ENCODE data around the gene MAPK8. TPM values are rescaled to one million over a fixed set of nuclear protein-coding genes. Genes with fewer than 3 reads are reported as not detected.

Gene MAPK8
- total RNA-seq, 1 donor from 2014 or later: 47.4 TPM

DNA sequence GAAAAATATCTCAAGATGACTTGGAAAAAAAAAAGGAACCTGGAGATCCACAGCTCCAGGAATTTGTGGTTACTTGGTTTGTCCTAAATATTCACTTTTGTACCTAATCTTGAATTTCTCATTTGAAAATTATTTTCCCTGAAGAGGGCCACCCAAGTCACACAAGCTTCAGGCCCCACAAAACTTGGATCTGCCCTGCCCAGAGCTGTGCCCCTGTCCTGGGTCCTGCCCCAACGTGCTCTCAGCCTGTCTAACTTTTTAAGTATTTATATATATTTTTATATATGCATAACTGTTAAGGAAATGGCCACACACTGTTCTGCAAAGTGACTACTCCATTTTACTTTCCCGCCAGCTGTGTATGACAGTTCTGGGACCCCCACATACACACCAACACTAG, 174.9 kb downstream of the MAPK8 start:
- H3K9me3 ChIP-seq (ENCODE audit: insufficient read depth, low read depth, low read length): no peaks in the 10 kb centered on the region
- no peaks in the 10 kb centered on the region for H3K27me3 ChIP-seq (ENCODE audit: insufficient read depth, low read length)
- peaks cover 6% of the 10 kb centered on the region for H3K27me3 Mint-ChIP-seq (ENCODE audit: low read depth, unreplicated experiment)
- no peak overlapping the region for H2AFZ ChIP-seq (ENCODE audit: low read depth, low read length)
- TF ChIP-seq, protein P1, sequence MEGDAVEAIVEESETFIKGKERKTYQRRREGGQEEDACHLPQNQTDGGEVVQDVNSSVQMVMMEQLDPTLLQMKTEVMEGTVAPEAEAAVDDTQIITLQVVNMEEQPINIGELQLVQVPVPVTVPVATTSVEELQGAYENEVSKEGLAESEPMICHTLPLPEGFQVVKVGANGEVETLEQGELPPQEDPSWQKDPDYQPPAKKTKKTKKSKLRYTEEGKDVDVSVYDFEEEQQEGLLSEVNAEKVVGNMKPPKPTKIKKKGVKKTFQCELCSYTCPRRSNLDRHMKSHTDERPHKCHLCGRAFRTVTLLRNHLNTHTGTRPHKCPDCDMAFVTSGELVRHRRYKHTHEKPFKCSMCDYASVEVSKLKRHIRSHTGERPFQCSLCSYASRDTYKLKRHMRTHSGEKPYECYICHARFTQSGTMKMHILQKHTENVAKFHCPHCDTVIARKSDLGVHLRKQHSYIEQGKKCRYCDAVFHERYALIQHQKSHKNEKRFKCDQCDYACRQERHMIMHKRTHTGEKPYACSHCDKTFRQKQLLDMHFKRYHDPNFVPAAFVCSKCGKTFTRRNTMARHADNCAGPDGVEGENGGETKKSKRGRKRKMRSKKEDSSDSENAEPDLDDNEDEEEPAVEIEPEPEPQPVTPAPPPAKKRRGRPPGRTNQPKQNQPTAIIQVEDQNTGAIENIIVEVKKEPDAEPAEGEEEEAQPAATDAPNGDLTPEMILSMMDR (IDR thresholded peaks at IDR 0.05; ENCODE audit: insufficient read depth, low read depth, low read length): no peak
- TF ChIP-seq EZH2 (IDR thresholded peaks at IDR 0.05; ENCODE audit: insufficient read depth, low read length): no peak
- no peak overlapping the region for H3K4me2 ChIP-seq (ENCODE audit: low read length)
- H3K79me2 ChIP-seq (ENCODE audit: insufficient read depth, low read length): peaks cover 8% of the 10 kb centered on the region
- DNase-seq (ENCODE audit: low read depth) (no peak), FAIRE-seq (no peak)
- H3K9me3 Mint-ChIP-seq (ENCODE audit: unreplicated experiment): no peaks in the 10 kb centered on the region
- no peak overlapping the region for H3K27ac ChIP-seq (ENCODE audit: low read depth, low read length)
- H3K36me3 Mint-ChIP-seq (ENCODE audit: low read depth, unreplicated experiment): no peaks in the 10 kb centered on the region
- peaks cover 14% of the 10 kb centered on the region for H4K20me1 ChIP-seq (ENCODE audit: insufficient read depth, low read length)
- no peak overlapping the region for H3K9ac ChIP-seq (ENCODE audit: low read length)
- H3K4me3 ChIP-seq (ENCODE audit: insufficient read depth, low read depth, low read length): no peak overlapping the region
- no peaks in the 10 kb centered on the region for H3K36me3 ChIP-seq (ENCODE audit: insufficient read depth, low read length)
- H3K4me3 Mint-ChIP-seq (ENCODE audit: unreplicated experiment): no peak overlapping the region
- no peak overlapping the region for H3K27ac Mint-ChIP-seq (ENCODE audit: unreplicated experiment)
- peaks cover 5% of the 10 kb centered on the region for H3K4me1 Mint-ChIP-seq (ENCODE audit: low read depth, unreplicated experiment)
- H3K4me1 ChIP-seq (ENCODE audit: insufficient read depth, low read length): no peaks in the 10 kb centered on the region

GRCh38 chr10:48482207-48482606, 175.7 kb downstream of the MAPK8 start:
- Histone ChIP-seq H4K20me1 (ENCODE audit: insufficient read depth, low read length) (peaks cover 14% of the 10 kb centered on the region), H3K27me3 (ENCODE audit: insufficient read depth, low read length) (no peaks in the 10 kb centered on the region), H3K4me3 (ENCODE audit: insufficient read depth, low read depth, low read length) (no peak overlapping the region), H3K9ac (ENCODE audit: low read length) (no peak overlapping the region), H2AFZ (ENCODE audit: low read depth, low read length) (no peak overlapping the region), H3K9me3 (ENCODE audit: insufficient read depth, low read depth, low read length) (no peaks in the 10 kb centered on the region), H3K4me1 (ENCODE audit: insufficient read depth, low read length) (no peaks in the 10 kb centered on the region), H3K36me3 (ENCODE audit: insufficient read depth, low read length) (no peaks in the 10 kb centered on the region), H3K4me2 (ENCODE audit: low read length) (no peak overlapping the region), H3K79me2 (ENCODE audit: insufficient read depth, low read length) (peaks cover 7% of the 10 kb centered on the region), H3K27ac (ENCODE audit: low read depth, low read length) (no peak overlapping the region)
- H3K4me1 Mint-ChIP-seq (ENCODE audit: low read depth, unreplicated experiment): peaks cover 5% of the 10 kb centered on the region
- H3K9me3 Mint-ChIP-seq (ENCODE audit: unreplicated experiment): no peaks in the 10 kb centered on the region
- H3K36me3 Mint-ChIP-seq (ENCODE audit: low read depth, unreplicated experiment): no peaks in the 10 kb centered on the region
- no peak for DNase-seq (ENCODE audit: low read depth)
- no peak overlapping the region for H3K27ac Mint-ChIP-seq (ENCODE audit: unreplicated experiment)
- peaks cover 4% of the 10 kb centered on the region for H3K27me3 Mint-ChIP-seq (ENCODE audit: low read depth, unreplicated experiment)
- no peak overlapping the region for H3K4me3 Mint-ChIP-seq (ENCODE audit: unreplicated experiment)
- TF ChIP-seq, protein P1 (IDR thresholded peaks at IDR 0.05; ENCODE audit: insufficient read depth, low read depth, low read length): no peak
- TF ChIP-seq EZH2 (IDR thresholded peaks at IDR 0.05; ENCODE audit: insufficient read depth, low read length): no peak
- FAIRE-seq: no peak

GRCh38 chr10:48484911-48485310, 178.4 kb downstream of the MAPK8 start:
- Mint-ChIP-seq H3K4me3 (ENCODE audit: unreplicated experiment) (no peak overlapping the region), H3K27ac (ENCODE audit: unreplicated experiment) (no peak overlapping the region), H3K27me3 (ENCODE audit: low read depth, unreplicated experiment) (peaks cover 2% of the 10 kb centered on the region), H3K4me1 (ENCODE audit: low read depth, unreplicated experiment) (peaks cover 5% of the 10 kb centered on the region), H3K9me3 (ENCODE audit: unreplicated experiment) (peaks cover 2% of the 10 kb centered on the region), H3K36me3 (ENCODE audit: low read depth, unreplicated experiment) (no peaks in the 10 kb centered on the region)
- TF ChIP-seq, protein P1 (IDR thresholded peaks at IDR 0.05; ENCODE audit: insufficient read depth, low read depth, low read length): no peak
- TF ChIP-seq EZH2 (IDR thresholded peaks at IDR 0.05; ENCODE audit: insufficient read depth, low read length): no peak
- DNase-seq (ENCODE audit: low read depth): no peak
- no peak for FAIRE-seq
- Histone ChIP-seq H3K27ac (ENCODE audit: low read depth, low read length) (no peak overlapping the region), H4K20me1 (ENCODE audit: insufficient read depth, low read length) (peaks cover 18% of the 10 kb centered on the region), H3K27me3 (ENCODE audit: insufficient read depth, low read length) (no peaks in the 10 kb centered on the region), H3K4me1 (ENCODE audit: insufficient read depth, low read length) (no peaks in the 10 kb centered on the region), H2AFZ (ENCODE audit: low read depth, low read length) (no peak overlapping the region), H3K4me2 (ENCODE audit: low read length) (no peak overlapping the region), H3K9me3 (ENCODE audit: insufficient read depth, low read depth, low read length) (no peaks in the 10 kb centered on the region), H3K79me2 (ENCODE audit: insufficient read depth, low read length) (peaks cover 7% of the 10 kb centered on the region), H3K36me3 (ENCODE audit: insufficient read depth, low read length) (no peaks in the 10 kb centered on the region), H3K9ac (ENCODE audit: low read length) (no peak overlapping the region), H3K4me3 (ENCODE audit: insufficient read depth, low read depth, low read length) (no peak overlapping the region)
